Endothelial cell of umbilical vein (primary cell): ENCODE measurements around the gene NCK2. TPM values are rescaled to one million over a fixed set of nuclear protein-coding genes. Genes with fewer than 3 reads are reported as not detected.

Source experiments
- BruUV-seq: library from RNA; stranded (reverse); fragments of 400-500 nt; replicated peaks from 2 replicates; lab custom pipeline; 2021; lab: Mats Ljungman, UMichigan
- CTCF ChIA-PET: fragments of 300-600, 350-600 bp; sonication (Branson Sonifier 250); formaldehyde crosslinking; loops from one replicate; lab custom pipeline; 2021; ENCODE audit warnings: antibody characterized with exemption, inconsistent platforms; lab: Charles Lee
- POLR2A ChIA-PET: fragments of 300-600, 350-600 bp; sonication (Branson Sonifier 250); formaldehyde crosslinking; loops from one replicate; lab custom pipeline; 2021; ENCODE audit warnings: antibody characterized with exemption, inconsistent platforms; lab: Charles Lee
- DNase-seq: peaks from one replicate; pipeline ENCODE4 v3.0.0-alpha.2; 2011; ENCODE audit warnings: low read depth, low spot score
- FAIRE-seq: peaks from 2 replicates; lab custom pipeline; 2011; peaks lifted over from hg19 to GRCh38; lab: Jason Lieb, UNC
- H2AFZ ChIP-seq: 2 replicates; pipeline ENCODE4 v1.6.0; 2012; ENCODE audit warnings: low read depth, low read length, control low read depth, inconsistent platforms
- H3K27ac ChIP-seq: 2 replicates; pipeline ENCODE4 v1.5.1; 2011; ENCODE audit warnings: low read depth, mild to moderate bottlenecking, control low read depth, low read length, moderate library complexity; ENCODE audit not compliant: insufficient read depth
- H3K27me3 ChIP-seq, 2 experiments: 2 replicates each; pipeline versions ENCODE4 v1.6.0 to v1.6.1; 2011; ENCODE audit warnings: low read length in 2 of 2, mixed read lengths in 1 of 2; ENCODE audit not compliant: control insufficient read depth in 2 of 2, insufficient read depth in 2 of 2
- H3K36me3 ChIP-seq, 2 experiments: 2 replicates in 1 of 2; 3 replicates in 1 of 2; pipeline ENCODE4 v1.5.1; 2011; ENCODE audit warnings: low read length in 2 of 2, mild to moderate bottlenecking in 1 of 2, moderate library complexity in 1 of 2; ENCODE audit not compliant: control insufficient read depth in 2 of 2, insufficient read depth in 2 of 2; ENCODE audit errors: extremely low read depth in 1 of 2
- H3K4me1 ChIP-seq: 3 replicates; pipeline ENCODE4 v1.5.1; 2011; ENCODE audit warnings: mild to moderate bottlenecking, low read length; ENCODE audit not compliant: control insufficient read depth, insufficient read depth; ENCODE audit errors: extremely low read depth
- H3K4me2 ChIP-seq: 2 replicates; pipeline ENCODE4 v1.6.1; 2011; ENCODE audit warnings: low read length, control low read depth, mixed read lengths; ENCODE audit not compliant: insufficient read depth
- H3K4me3 ChIP-seq, 3 experiments: fragments of 200-600 bp in 1 of 3; sonication (generic), shearing (Covaris generic) in 1 of 3; replicated peaks in 1 of 3; 2 replicates each; pipeline ENCODE4 v1.5.1; 2011 to 2016; ENCODE audit warnings: control low read depth in 3 of 3, low read length in 3 of 3, mild to moderate bottlenecking in 2 of 3, inconsistent platforms in 1 of 3, low read depth in 1 of 3, moderate library complexity in 1 of 3; ENCODE audit not compliant: insufficient read depth in 1 of 3
- H3K79me2 ChIP-seq: 2 replicates; pipeline ENCODE4 v1.6.0; 2012; ENCODE audit warnings: low read length, inconsistent platforms; ENCODE audit not compliant: control insufficient read depth, insufficient read depth
- H3K9ac ChIP-seq: replicated peaks from 2 replicates; pipeline ENCODE3; 2011; ENCODE audit warnings: low read length, control low read depth; ENCODE audit not compliant: insufficient read depth; ENCODE audit errors: extremely low read depth
- H3K9me1 ChIP-seq: replicated peaks from 3 replicates; pipeline ENCODE4 v1.6.0; 2011; ENCODE audit warnings: mild to moderate bottlenecking, low read length; ENCODE audit not compliant: control insufficient read depth, insufficient read depth; ENCODE audit errors: extremely low read depth
- H3K9me3 ChIP-seq: replicated peaks from 2 replicates; pipeline ENCODE4 v1.5.1; 2012; ENCODE audit warnings: low read length, inconsistent platforms; ENCODE audit not compliant: control insufficient read depth, insufficient read depth
- H4K20me1 ChIP-seq: replicated peaks from 2 replicates; pipeline ENCODE3; 2011; ENCODE audit warnings: mild to moderate bottlenecking, low read length; ENCODE audit not compliant: control insufficient read depth, insufficient read depth; ENCODE audit errors: extremely low read depth
- EZH2 ChIP-seq: IDR thresholded peaks from 2 replicates; pipeline ENCODE4 v1.6.1; 2012; ENCODE audit warnings: borderline replicate concordance, low read depth, mild to moderate bottlenecking, moderate library complexity, low read length, inconsistent platforms; ENCODE audit not compliant: severe bottlenecking
- FOS ChIP-seq: IDR thresholded peaks from 2 replicates; pipeline ENCODE4 v1.6.1; 2011; ENCODE audit warnings: mild to moderate bottlenecking, low read length, moderate library complexity, borderline replicate concordance; ENCODE audit not compliant: insufficient read depth
- GATA2 ChIP-seq: IDR thresholded peaks from 2 replicates; pipeline ENCODE4 v1.7.0; 2011; ENCODE audit warnings: low read depth, mild to moderate bottlenecking, moderate library complexity, mixed read lengths, low read length; ENCODE audit not compliant: insufficient read length, insufficient read depth
- JUN ChIP-seq: IDR thresholded peaks from 2 replicates; pipeline ENCODE4 v1.6.1; 2011; ENCODE audit warnings: borderline replicate concordance, low read depth; ENCODE audit not compliant: insufficient read length, insufficient read depth
- MAX ChIP-seq: IDR thresholded peaks from 2 replicates; pipeline ENCODE4 v1.6.1; 2011; ENCODE audit not compliant: insufficient read depth, insufficient read length
- MYC ChIP-seq: IDR thresholded peaks from one replicate; pipeline ENCODE4 v1.6.1; 2011; ENCODE audit warnings: mild to moderate bottlenecking, low read depth, low read length
- POLR2A ChIP-seq: IDR thresholded peaks from 2 replicates; pipeline ENCODE4 v1.6.1; 2012; ENCODE audit warnings: low read depth, mild to moderate bottlenecking, control low read depth, low read length
- POLR2AphosphoS5 ChIP-seq: IDR thresholded peaks from 2 replicates; pipeline ENCODE4 v1.6.1; 2012; ENCODE audit warnings: low read depth, mild to moderate bottlenecking, control low read depth, low read length, moderate library complexity; ENCODE audit not compliant: insufficient read depth
- dilution Hi-C: fragments of 300-500 bp; cut with MboI; formaldehyde crosslinking; loops from one replicate; pipeline ENCODE4 v1.15.0; 2019; ENCODE audit warnings: low sequenced_read_pairs; ENCODE audit not compliant: extremely low pct_ligation_motif_present
- intact Hi-C: fragments of 100-400 bp; cut with micrococcal nuclease; formaldehyde crosslinking; loops from one replicate; pipeline ENCODE4 v1.10.0; 2022
- polyA plus RNA-seq, 4 experiments: library from polyadenylated mRNA; depleted of rRNA in 3 of 4; stranded (reverse) in 3 of 4; unstranded in 1 of 4; fragments of >200 nt; gene quantifications; 2 replicates each; pipeline versions ENCODE4 v1.2.1 to v1.2.3, GENCODE V29; 2011 to 2012; ENCODE audit warnings: missing spikeins in 1 of 4
- total RNA-seq: library from RNA; stranded (reverse); gene quantifications from 2 replicates; pipeline ENCODE4 v1.2.3, GENCODE V29; 2021
- TF ChIP-seq, protein P1 (sequence below), 2 donors: IDR thresholded peaks; 1 replicate in 1 of 2; 2 replicates in 1 of 2; pipeline ENCODE4 v1.5.1; 2011; ENCODE audit warnings: low read length in 2 of 2, mild to moderate bottlenecking in 2 of 2, moderate library complexity in 2 of 2, control low read depth in 1 of 2, inconsistent platforms in 1 of 2, low read depth in 1 of 2; ENCODE audit not compliant: insufficient read depth in 1 of 2; ENCODE audit errors: extremely low read depth in 1 of 2

The NCK2 gene
- total and polyA plus RNA-seq, 2 donors (not counting 3 experiments of a cell fraction or from before 2014, with no cell fraction given), result 23.8 to 39.1 TPM

DNA sequence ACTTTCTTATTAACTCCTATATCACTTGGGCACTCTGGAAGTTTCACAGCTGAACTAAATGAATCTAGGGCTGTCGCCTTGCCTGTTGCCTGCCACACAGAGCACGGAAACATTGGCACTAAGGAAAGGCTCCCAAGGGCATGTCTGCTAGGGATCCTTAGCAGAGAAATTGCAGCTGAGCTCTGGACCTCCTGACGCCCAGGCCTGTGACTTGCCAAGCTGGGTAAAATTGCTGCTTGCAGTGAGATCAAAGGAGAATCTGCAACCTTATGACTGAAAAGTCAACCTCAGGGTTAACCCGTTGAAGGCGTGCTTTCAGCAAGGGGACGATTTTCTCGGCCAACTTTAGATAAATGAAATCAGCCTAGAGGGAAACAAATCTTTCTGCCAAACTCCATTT lies 189.8 kb downstream of the NCK2 start:
- Histone ChIP-seq H3K4me1 (peaks cover 1% of the 10 kb centered on the region), H3K4me2 (no peak overlapping the region), H3K36me3 (no peaks in the 10 kb centered on the region), H3K9ac (no peak overlapping the region), H3K79me2 (no peaks in the 10 kb centered on the region), H3K4me3 (no peak overlapping the region), H3K27ac (no peak overlapping the region), H3K9me3 (no peaks in the 10 kb centered on the region), H3K27me3 (no peaks in the 10 kb centered on the region), H4K20me1 (no peaks in the 10 kb centered on the region), H2AFZ (no peak overlapping the region), H3K9me1 (no peaks in the 10 kb centered on the region)
- dilution Hi-C loops, result no loop called here
- FAIRE-seq (no peak), DNase-seq (no peak)
- CTCF ChIA-PET, result interaction anchor here (0.6 kb wide), 1 partner anchor 352 kb away, joined by 3 read pairs; no protein-coding TSS in a partner anchor
- POLR2A ChIA-PET, result no interaction called here
- BruUV-seq, result no TSS peak
- intact Hi-C loops, result no loop called here
- TF ChIP-seq MAX (no peak), MYC (no peak), FOS (no peak), EZH2 (no peak)
- TF ChIP-seq, protein P1, sequence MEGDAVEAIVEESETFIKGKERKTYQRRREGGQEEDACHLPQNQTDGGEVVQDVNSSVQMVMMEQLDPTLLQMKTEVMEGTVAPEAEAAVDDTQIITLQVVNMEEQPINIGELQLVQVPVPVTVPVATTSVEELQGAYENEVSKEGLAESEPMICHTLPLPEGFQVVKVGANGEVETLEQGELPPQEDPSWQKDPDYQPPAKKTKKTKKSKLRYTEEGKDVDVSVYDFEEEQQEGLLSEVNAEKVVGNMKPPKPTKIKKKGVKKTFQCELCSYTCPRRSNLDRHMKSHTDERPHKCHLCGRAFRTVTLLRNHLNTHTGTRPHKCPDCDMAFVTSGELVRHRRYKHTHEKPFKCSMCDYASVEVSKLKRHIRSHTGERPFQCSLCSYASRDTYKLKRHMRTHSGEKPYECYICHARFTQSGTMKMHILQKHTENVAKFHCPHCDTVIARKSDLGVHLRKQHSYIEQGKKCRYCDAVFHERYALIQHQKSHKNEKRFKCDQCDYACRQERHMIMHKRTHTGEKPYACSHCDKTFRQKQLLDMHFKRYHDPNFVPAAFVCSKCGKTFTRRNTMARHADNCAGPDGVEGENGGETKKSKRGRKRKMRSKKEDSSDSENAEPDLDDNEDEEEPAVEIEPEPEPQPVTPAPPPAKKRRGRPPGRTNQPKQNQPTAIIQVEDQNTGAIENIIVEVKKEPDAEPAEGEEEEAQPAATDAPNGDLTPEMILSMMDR (IDR thresholded peaks at IDR 0.05; ENCODE audit: extremely low read depth in 1 of 2, insufficient read depth in 1 of 2, low read depth in 1 of 2, low read length in 2 of 2), result no peak

DNA sequence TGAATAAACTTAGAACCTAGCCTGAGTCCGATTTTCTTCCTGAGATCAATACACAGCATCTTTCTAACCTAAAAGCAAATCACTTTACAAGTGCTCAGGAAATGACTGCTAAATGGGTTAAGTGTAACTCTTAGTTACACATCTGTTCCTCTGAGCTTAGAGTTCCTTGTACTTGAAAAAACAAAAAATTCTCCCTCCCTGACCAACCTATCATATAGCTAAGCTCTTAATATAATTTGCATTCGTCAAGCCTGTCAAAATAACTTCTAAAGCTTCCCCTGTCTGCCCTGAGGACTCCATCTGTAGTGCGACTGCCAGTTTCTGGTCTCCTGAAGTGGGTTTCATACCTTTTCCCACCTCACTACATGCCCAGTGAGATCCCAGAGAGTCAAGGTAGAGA lies 190.4 kb downstream of the NCK2 start:
- BruUV-seq, result no TSS peak
- CTCF ChIA-PET, result interaction anchor here (0.6 kb wide), 1 partner anchor 351 kb away, joined by 3 read pairs; no protein-coding TSS in a partner anchor

More for the DNA sequence above, 190.4 kb downstream of the NCK2 start:
- Histone ChIP-seq H2AFZ (no peak overlapping the region), H3K9me3 (no peaks in the 10 kb centered on the region), H3K27ac (no peak overlapping the region), H3K4me3 (no peak overlapping the region), H4K20me1 (no peaks in the 10 kb centered on the region), H3K27me3 (no peaks in the 10 kb centered on the region), H3K79me2 (no peaks in the 10 kb centered on the region), H3K4me1 (no peaks in the 10 kb centered on the region), H3K9ac (no peak overlapping the region), H3K9me1 (no peaks in the 10 kb centered on the region), H3K4me2 (no peak overlapping the region), H3K36me3 (no peaks in the 10 kb centered on the region)
- POLR2A ChIA-PET, result no interaction called here
- dilution Hi-C loops (no loop called here), intact Hi-C loops (no loop called here)
- no peak for TF ChIP-seq POLR2AphosphoS5
- TF ChIP-seq MAX, result no peak
- no peak for TF ChIP-seq MYC
- TF ChIP-seq JUN, result no peak
- TF ChIP-seq POLR2A, result no peak
- no peak for TF ChIP-seq EZH2
- TF ChIP-seq FOS, result no peak
- TF ChIP-seq GATA2, result no peak
- TF ChIP-seq, protein P1 (IDR thresholded peaks at IDR 0.05; ENCODE audit: extremely low read depth in 1 of 2, insufficient read depth in 1 of 2, low read depth in 1 of 2, low read length in 2 of 2), result no peak
- FAIRE-seq (no peak), DNase-seq (no peak)
